Transverse colon (tissue), 4 donors: Measurements from ENCODE around the gene ORM2.

Experiments
- EP300 ChIP-seq: sonication (generic); formaldehyde crosslinking; IDR thresholded peaks from one replicate; pipeline ENCODE4 v1.6.1; 2017; ENCODE audit warnings: antibody characterized with exemption, low read depth
- POLR2A ChIP-seq: fragments of 450-650 bp; IDR thresholded peaks from one replicate; pipeline ENCODE4 v1.6.1; 2016; ENCODE audit warnings: antibody characterized with exemption, mild to moderate bottlenecking, moderate library complexity
- POLR2AphosphoS5 ChIP-seq, 3 donors: sonication (generic); formaldehyde crosslinking; IDR thresholded peaks; one replicate each; pipeline ENCODE4 v1.6.1; 2016; ENCODE audit warnings: antibody characterized with exemption in 3 of 3
- TF ChIP-seq, protein P1 (sequence below), 5 experiments: fragments of 200-600 bp in 3 of 5; fragments of 450-650 bp in 2 of 5; sonication (generic) in 3 of 5; IDR thresholded peaks; 1 replicate in 2 of 5; 2 replicates in 3 of 5; pipeline ENCODE4 v1.5.1; 2016 to 2017; ENCODE audit warnings: antibody characterized with exemption in 5 of 5, inconsistent platforms in 3 of 5, mild to moderate bottlenecking in 2 of 5, moderate library complexity in 1 of 5

GRCh38 chr9:114341152-114341830, 11.6 kb downstream of the ORM2 start:
- TF ChIP-seq, protein P1, sequence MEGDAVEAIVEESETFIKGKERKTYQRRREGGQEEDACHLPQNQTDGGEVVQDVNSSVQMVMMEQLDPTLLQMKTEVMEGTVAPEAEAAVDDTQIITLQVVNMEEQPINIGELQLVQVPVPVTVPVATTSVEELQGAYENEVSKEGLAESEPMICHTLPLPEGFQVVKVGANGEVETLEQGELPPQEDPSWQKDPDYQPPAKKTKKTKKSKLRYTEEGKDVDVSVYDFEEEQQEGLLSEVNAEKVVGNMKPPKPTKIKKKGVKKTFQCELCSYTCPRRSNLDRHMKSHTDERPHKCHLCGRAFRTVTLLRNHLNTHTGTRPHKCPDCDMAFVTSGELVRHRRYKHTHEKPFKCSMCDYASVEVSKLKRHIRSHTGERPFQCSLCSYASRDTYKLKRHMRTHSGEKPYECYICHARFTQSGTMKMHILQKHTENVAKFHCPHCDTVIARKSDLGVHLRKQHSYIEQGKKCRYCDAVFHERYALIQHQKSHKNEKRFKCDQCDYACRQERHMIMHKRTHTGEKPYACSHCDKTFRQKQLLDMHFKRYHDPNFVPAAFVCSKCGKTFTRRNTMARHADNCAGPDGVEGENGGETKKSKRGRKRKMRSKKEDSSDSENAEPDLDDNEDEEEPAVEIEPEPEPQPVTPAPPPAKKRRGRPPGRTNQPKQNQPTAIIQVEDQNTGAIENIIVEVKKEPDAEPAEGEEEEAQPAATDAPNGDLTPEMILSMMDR (IDR thresholded peaks at IDR 0.05) = no peak
- TF ChIP-seq POLR2A = no peak
- no peak for TF ChIP-seq POLR2AphosphoS5 (IDR thresholded peaks at IDR 0.05)
- TF ChIP-seq EP300 = no peak
